ENCODE measurements around the gene FLRT1. TPM values are rescaled to one million over a fixed set of nuclear protein-coding genes. Genes with fewer than 3 reads are reported as not detected.
"Not testable (repeated sequence)": the region's sequence is repeated elsewhere in the genome, so short reads cannot be mapped to it uniquely, and the experiment has no call there.

Gene FLRT1
- total RNA-seq, 1 donor from 2014 or later = 3.7 TPM

GRCh38 chr11:64045700-64046099, 10.0 kb downstream of the FLRT1 start:
- no peak for DNase-seq

GRCh38 chr11:64047373-64047772, 11.6 kb downstream of the FLRT1 start:
- DNase-seq = not testable (repeated sequence)

GRCh38 chr11:64048042-64048854, 12.5 kb downstream of the FLRT1 start:
- DNase-seq = peak; percentile 79

GRCh38 chr11:64049509-64049908, 13.8 kb downstream of the FLRT1 start:
- DNase-seq = no peak

GRCh38 chr11:64051297-64051696, 15.6 kb downstream of the FLRT1 start:
- no peak for DNase-seq

- no peak for DNase-seq
Measured at GRCh38 chr11:64052436-64052835, 16.7 kb downstream of the FLRT1 start.

- no peak for DNase-seq
Measured at GRCh38 chr11:64052938-64053622, 17.3 kb downstream of the FLRT1 start.

GRCh38 chr11:64053699-64054098, 18.0 kb downstream of the FLRT1 start:
- no peak for DNase-seq

- DNase-seq = peak; percentile 36
Measured at GRCh38 chr11:64055077-64055476, 19.3 kb downstream of the FLRT1 start.

- DNase-seq = peak; percentile 88
Measured at GRCh38 chr11:64056213-64056785, 20.6 kb downstream of the FLRT1 start.

GRCh38 chr11:64056861-64057260, 21.1 kb downstream of the FLRT1 start:
- DNase-seq = no peak

GRCh38 chr11:64057890-64058289, 22.2 kb downstream of the FLRT1 start:
- DNase-seq = no peak

GRCh38 chr11:64058494-64058893, 22.8 kb downstream of the FLRT1 start:
- DNase-seq = peak; percentile 89

- DNase-seq = no peak
Measured at GRCh38 chr11:64059339-64060140, 23.8 kb downstream of the FLRT1 start.

- DNase-seq = no peak
Measured at GRCh38 chr11:64060263-64060860, 24.6 kb downstream of the FLRT1 start.

- peak; percentile 60 for DNase-seq
Measured at GRCh38 chr11:64060861-64061444, 25.2 kb downstream of the FLRT1 start.

GRCh38 chr11:64062185-64063039, 26.7 kb downstream of the FLRT1 start:
- no peak for DNase-seq

GRCh38 chr11:64063777-64064176, 28.0 kb downstream of the FLRT1 start:
- DNase-seq = no peak

GRCh38 chr11:64064374-64065140, 28.8 kb downstream of the FLRT1 start:
- DNase-seq = no peak

- no peak for DNase-seq
Measured at GRCh38 chr11:64065141-64065465, 29.4 kb downstream of the FLRT1 start.

All from tongue (tissue), 2 donors.